HG02759 (cell line): ENCODE data around the gene SCN9A.
"Not testable (repeated sequence)": the region's sequence is repeated elsewhere in the genome, so short reads cannot be mapped to it uniquely, and the experiment has no call there.

Experiments
- ATAC-seq: cut with Tn5 transposase; IDR thresholded peaks from one replicate; pipeline ENCODE4 v1.9.1; 2021; ENCODE audit warnings: mild to moderate bottlenecking, moderate library complexity; ENCODE audit not compliant: unreplicated experiment

SCN9A gene

GRCh38 chr2:166256896-166257295, 118.8 kb downstream of the SCN9A start:
- no peak for ATAC-seq

GRCh38 chr2:166249318-166249717, 126.4 kb downstream of the SCN9A start:
- ATAC-seq, result no peak

- no peak for ATAC-seq
These were observed 128.8 kb downstream of the SCN9A start for GRCh38 chr2:166246901-166247300.

- no peak for ATAC-seq
These were observed 133.4 kb downstream of the SCN9A start for GRCh38 chr2:166242309-166242708.

- ATAC-seq, result no peak
These were observed 135.1 kb downstream of the SCN9A start for GRCh38 chr2:166240387-166241313.

GRCh38 chr2:166239548-166239947, 136.2 kb downstream of the SCN9A start:
- ATAC-seq, result no peak

GRCh38 chr2:166238176-166238575, 137.6 kb downstream of the SCN9A start:
- ATAC-seq, result no peak

GRCh38 chr2:166234112-166234846, 141.5 kb downstream of the SCN9A start:
- ATAC-seq, result no peak

GRCh38 chr2:166233244-166233643, 142.5 kb downstream of the SCN9A start:
- no peak for ATAC-seq

- no peak for ATAC-seq
These were observed 145.0 kb downstream of the SCN9A start for GRCh38 chr2:166230724-166231070.

- ATAC-seq, result no peak
These were observed 145.6 kb downstream of the SCN9A start for GRCh38 chr2:166230024-166230723.

GRCh38 chr2:166229678-166230023, 146.1 kb downstream of the SCN9A start:
- ATAC-seq, result no peak

- ATAC-seq, result no peak
These were observed 151.5 kb downstream of the SCN9A start for GRCh38 chr2:166224197-166224596.

- ATAC-seq, result no peak
These were observed 152.4 kb downstream of the SCN9A start for GRCh38 chr2:166223298-166223697.

GRCh38 chr2:166211079-166211478, 164.7 kb downstream of the SCN9A start:
- ATAC-seq, result no peak

- not testable (repeated sequence) for ATAC-seq
These were observed 165.8 kb downstream of the SCN9A start for GRCh38 chr2:166209944-166210343.

- ATAC-seq, result not testable (repeated sequence)
These were observed 166.4 kb downstream of the SCN9A start for GRCh38 chr2:166209367-166209766.

- ATAC-seq, result not testable (repeated sequence)
These were observed 169.6 kb downstream of the SCN9A start for GRCh38 chr2:166206153-166206552.

- ATAC-seq, result no peak
These were observed 173.0 kb downstream of the SCN9A start for GRCh38 chr2:166202778-166203177.

- ATAC-seq, result no peak
These were observed 178.3 kb downstream of the SCN9A start for GRCh38 chr2:166197446-166197845.

- no peak for ATAC-seq
These were observed 182.3 kb downstream of the SCN9A start for GRCh38 chr2:166193407-166193806.

GRCh38 chr2:166188084-166188483, 187.7 kb downstream of the SCN9A start:
- ATAC-seq, result no peak
